Astrocyte of the cerebellum (primary cell): ENCODE data around the gene NISCH.

ENCODE experiments used
- DNase-seq: peaks from one replicate; pipeline ENCODE4 v3.0.0-alpha.2; 2011; ENCODE audit warnings: low read depth
- H3K4me3 ChIP-seq: 2 replicates; pipeline ENCODE4 v1.5.1; 2011; ENCODE audit warnings: mild to moderate bottlenecking, low read depth, low read length, moderate library complexity
- in situ Hi-C: cut with HindIII; loops from 2 replicates; pipeline ENCODE4 v1.10.0; 2017; ENCODE audit warnings: low sequenced_read_pairs
- TF ChIP-seq, protein P1 (sequence below): IDR thresholded peaks from 2 replicates; pipeline ENCODE4 v1.5.1; 2012; ENCODE audit warnings: low read length, low read depth, moderate library complexity, mild to moderate bottlenecking; ENCODE audit errors: missing control alignments

Gene NISCH

DNA sequence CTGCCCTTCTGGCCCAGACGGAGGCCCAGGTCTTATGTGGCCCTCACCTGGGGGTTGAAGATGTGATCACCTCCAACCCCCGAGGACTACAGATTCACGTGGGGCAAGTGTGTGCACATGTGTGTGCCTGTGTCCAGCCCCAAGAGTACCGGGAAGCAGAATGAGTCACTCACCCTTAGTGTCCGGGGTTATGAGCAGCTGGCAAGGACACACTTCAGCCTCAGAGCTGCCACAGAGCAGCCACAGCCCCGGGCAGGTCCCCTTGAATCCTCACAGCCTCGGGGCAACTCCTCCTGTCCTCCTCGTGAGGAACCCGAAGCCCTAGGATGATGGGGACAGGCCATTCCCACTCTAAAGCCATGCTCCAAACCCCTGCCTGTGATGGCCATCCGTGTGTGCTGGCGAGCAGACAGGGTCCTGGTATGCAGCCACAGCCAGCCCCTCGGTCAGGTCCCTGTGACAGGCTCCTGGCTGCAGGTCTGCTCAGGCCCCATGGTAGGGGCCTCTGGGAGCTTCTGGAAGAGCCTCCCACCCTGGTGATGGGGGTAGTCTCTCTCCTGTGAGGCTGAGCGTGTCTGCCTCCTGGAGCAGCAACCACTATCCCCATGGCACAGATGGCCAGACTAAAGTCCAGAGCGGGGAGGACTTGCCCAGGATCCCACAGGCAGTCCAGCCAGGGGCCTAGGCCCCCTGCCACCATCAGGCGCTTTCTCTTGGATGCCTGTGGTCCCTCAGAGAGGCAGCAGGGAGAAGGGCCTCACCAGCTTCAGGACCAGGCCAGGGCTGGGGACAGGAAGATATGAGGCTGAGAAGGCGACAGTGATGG, 40.6 kb downstream of the NISCH start:
- no peak for DNase-seq
- no peak overlapping the region for H3K4me3 ChIP-seq
- TF ChIP-seq, protein P1, sequence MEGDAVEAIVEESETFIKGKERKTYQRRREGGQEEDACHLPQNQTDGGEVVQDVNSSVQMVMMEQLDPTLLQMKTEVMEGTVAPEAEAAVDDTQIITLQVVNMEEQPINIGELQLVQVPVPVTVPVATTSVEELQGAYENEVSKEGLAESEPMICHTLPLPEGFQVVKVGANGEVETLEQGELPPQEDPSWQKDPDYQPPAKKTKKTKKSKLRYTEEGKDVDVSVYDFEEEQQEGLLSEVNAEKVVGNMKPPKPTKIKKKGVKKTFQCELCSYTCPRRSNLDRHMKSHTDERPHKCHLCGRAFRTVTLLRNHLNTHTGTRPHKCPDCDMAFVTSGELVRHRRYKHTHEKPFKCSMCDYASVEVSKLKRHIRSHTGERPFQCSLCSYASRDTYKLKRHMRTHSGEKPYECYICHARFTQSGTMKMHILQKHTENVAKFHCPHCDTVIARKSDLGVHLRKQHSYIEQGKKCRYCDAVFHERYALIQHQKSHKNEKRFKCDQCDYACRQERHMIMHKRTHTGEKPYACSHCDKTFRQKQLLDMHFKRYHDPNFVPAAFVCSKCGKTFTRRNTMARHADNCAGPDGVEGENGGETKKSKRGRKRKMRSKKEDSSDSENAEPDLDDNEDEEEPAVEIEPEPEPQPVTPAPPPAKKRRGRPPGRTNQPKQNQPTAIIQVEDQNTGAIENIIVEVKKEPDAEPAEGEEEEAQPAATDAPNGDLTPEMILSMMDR: no peak
- in situ Hi-C loops: no loop called here

GRCh38 chr3:52498137-52499054, 43.0 kb downstream of the NISCH start:
- no peak overlapping the region for H3K4me3 ChIP-seq
- no peak for DNase-seq

DNA sequence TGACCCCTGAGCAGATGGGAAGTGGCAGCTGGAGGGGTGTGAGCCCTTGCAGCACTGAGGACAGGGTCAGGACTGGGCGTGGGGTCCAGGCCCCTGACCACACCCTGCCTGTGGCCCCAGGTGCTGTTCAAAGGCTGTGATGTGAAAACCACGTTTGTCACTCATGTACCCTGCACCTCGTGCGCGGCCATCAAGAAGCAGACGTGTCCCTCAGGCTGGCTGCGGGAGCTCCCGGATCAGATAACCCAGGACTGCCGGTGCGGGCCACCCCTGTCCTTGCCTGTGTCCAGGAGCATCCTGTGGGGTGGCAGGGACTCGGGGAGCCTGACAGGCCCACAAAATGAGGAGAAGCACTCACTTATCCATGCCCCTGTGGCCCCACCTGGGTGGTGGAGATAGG, 45.6 kb downstream of the NISCH start:
- DNase-seq: no peak
- H3K4me3 ChIP-seq: no peak overlapping the region

More at GRCh38 chr3:52498137-52499054, 43.0 kb downstream of the NISCH start:
- in situ Hi-C loops: no loop called here
- TF ChIP-seq, protein P1: no peak

DNA sequence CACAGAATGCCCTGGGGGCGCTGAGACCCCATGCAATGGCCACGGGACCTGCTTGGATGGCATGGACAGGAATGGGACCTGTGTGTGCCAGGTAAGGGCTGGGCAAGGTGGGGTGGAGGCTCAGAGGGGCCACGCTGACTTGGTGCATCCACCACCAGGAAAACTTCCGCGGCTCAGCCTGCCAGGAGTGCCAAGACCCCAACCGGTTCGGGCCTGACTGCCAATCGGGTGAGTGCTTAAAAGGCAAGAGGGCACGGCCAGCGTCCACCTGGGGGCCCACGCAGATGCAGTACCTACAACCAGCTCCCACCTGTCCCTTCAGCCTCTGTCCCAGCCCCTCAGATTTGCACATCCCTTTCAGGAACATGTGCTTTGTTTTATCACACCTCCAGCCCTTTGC, 46.6 kb downstream of the NISCH start:
- H3K4me3 ChIP-seq: no peak overlapping the region
- in situ Hi-C loops: no loop called here
- TF ChIP-seq, protein P1: no peak
- DNase-seq: no peak

More for the DNA sequence above, 45.6 kb downstream of the NISCH start:
- TF ChIP-seq, protein P1: no peak
- in situ Hi-C loops: no loop called here

DNA sequence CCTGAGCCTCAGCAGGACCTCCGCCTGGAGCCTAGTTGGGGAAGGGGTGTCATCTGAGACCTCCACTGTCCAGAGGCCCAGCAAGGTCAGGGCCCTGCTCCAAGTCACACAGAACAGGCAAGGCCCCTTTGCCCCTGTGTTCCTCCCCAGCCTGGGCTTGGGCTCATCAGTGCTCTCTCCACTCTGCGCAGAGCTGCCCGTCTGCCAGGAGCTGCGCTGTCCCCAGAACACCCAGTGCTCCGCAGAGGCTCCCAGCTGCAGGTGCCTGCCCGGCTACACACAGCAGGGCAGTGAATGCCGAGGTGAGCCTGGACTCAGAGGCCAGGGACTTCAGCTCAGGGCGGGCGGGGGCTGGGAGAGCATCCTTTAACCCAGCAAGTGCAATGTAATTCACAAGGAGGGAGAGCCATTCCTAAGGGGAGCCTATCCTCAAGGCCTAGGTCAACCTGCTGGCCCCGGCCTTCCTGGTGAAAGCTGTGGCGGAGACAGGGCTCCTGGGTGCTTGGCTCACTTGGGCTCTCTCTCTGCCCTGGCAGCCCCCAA, 47.5 kb downstream of the NISCH start:
- H3K4me3 ChIP-seq: no peak overlapping the region
- DNase-seq: no peak
- in situ Hi-C loops: no loop called here
- TF ChIP-seq, protein P1: no peak

DNA sequence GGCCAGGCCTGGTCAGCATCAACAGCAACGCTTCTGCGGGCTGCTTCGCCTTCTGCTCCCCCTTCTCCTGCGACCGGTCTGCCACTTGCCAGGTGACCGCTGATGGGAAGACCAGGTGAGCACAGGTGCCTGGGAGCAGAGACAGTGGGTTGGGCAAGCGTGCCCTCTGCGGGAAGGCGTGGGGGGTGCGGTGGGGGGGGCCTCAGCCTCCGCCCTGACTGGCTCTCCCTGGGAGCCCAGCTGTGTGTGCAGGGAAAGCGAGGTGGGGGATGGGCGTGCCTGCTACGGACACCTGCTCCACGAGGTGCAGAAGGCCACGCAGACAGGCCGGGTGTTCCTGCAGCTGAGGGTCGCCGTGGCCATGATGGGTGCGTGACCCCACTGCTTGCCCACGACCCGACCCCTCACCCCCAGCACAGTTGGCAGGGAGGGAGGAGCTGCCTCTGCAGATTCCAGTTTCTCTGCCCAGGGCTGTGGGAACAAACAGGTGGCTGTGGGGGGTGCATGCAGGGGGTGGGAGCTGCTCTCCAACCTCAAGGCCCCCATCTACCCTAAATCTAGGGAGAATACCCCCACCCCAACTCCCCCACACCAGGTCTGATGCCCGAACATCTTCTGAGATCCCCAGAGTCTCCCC, 48.5 kb downstream of the NISCH start:
- no peak for DNase-seq
- H3K4me3 ChIP-seq: no peak overlapping the region
- TF ChIP-seq, protein P1: no peak
- in situ Hi-C loops: no loop called here
